ENCODE measurements around the gene DLGAP3. TPM values are rescaled to one million over a fixed set of nuclear protein-coding genes. Genes with fewer than 3 reads are reported as not detected.

The DLGAP3 gene
- total and polyA plus RNA-seq, 11 donors = 0.07 to 0.51 (median 0.10) TPM; not detected in 8

GRCh38 chr1:34904236-34905097 lies 25.0 kb downstream of the DLGAP3 start:
- no peak for TF ChIP-seq CTCF (IDR thresholded peaks at IDR 0.05)
- TF ChIP-seq POLR2A (IDR thresholded peaks at IDR 0.05) = no peak
- Histone ChIP-seq H3K9me3 (no peaks in the 10 kb centered on the region), H3K4me3 (no peak overlapping the region), H3K27me3 (peaks cover 0 to 7% (median 0%) of the 10 kb centered on the region in 9 donors), H3K27ac (no peak overlapping the region), H3K36me3 (no peaks in the 10 kb centered on the region), H3K4me1 (no peaks in the 10 kb centered on the region)
- ATAC-seq (peak in 1 of 4 donors; percentile 31), DNase-seq (no peak)
- intact Hi-C loops (cut with DNase I) = no loop called here
- WGBS, 4 donors = 85 to 89% (median 87%) methylated on average over 25 to 33 of the region's 33 CpGs

- TF ChIP-seq POLR2A (IDR thresholded peaks at IDR 0.05) (no peak), CTCF (IDR thresholded peaks at IDR 0.05) (no peak)
- ATAC-seq = no peak
- Histone ChIP-seq H3K27ac (no peak overlapping the region), H3K4me1 (peaks cover 0 to 8% (median 0%) of the 10 kb centered on the region in 12 donors), H3K4me3 (no peak overlapping the region), H3K36me3 (no peaks in the 10 kb centered on the region), H3K9me3 (no peaks in the 10 kb centered on the region), H3K27me3 (peaks cover 0 to 7% (median 0%) of the 10 kb centered on the region in 9 donors)
- DNase-seq = no peak
- intact Hi-C loops (cut with DNase I) = no loop called here
- WGBS, 4 donors = 59 to 68% (median 65%) methylated on average over 7 of the region's 7 CpGs
Observed at GRCh38 chr1:34901919-34902318, 27.5 kb downstream of the DLGAP3 start.

- DNase-seq = no peak
- H3K27ac ChIP-seq = no peak overlapping the region
- no peaks in the 10 kb centered on the region for H3K9me3 ChIP-seq
- H3K36me3 ChIP-seq = no peaks in the 10 kb centered on the region
- no peak for TF ChIP-seq CTCF (IDR thresholded peaks at IDR 0.05)
- TF ChIP-seq POLR2A (IDR thresholded peaks at IDR 0.05) = no peak
- WGBS, 4 donors = 65 to 69% (median 66%) methylated on average over 13 of the region's 13 CpGs
- intact Hi-C loops (cut with DNase I) = no loop called here
- ATAC-seq = no peak
- H3K4me1 ChIP-seq = peaks cover 0 to 8% (median 0%) of the 10 kb centered on the region in 12 donors
- no peak overlapping the region for H3K4me3 ChIP-seq
- peaks cover 0 to 7% (median 0%) of the 10 kb centered on the region in 9 donors for H3K27me3 ChIP-seq
Observed at GRCh38 chr1:34900775-34901502, 28.5 kb downstream of the DLGAP3 start.

- intact Hi-C loops (cut with DNase I) = no loop called here
- Histone ChIP-seq H3K27me3 (peaks cover 0 to 7% (median 0%) of the 10 kb centered on the region in 9 donors), H3K27ac (no peak overlapping the region), H3K4me3 (no peak overlapping the region), H3K36me3 (no peaks in the 10 kb centered on the region), H3K9me3 (no peaks in the 10 kb centered on the region), H3K4me1 (peaks cover 0 to 8% (median 0%) of the 10 kb centered on the region in 12 donors)
- TF ChIP-seq POLR2A (IDR thresholded peaks at IDR 0.05) (no peak), CTCF (IDR thresholded peaks at IDR 0.05) (no peak)
- ATAC-seq = no peak
- 87 to 89% (median 88%) methylated on average over 14 to 16 of the region's 16 CpGs for WGBS, 4 donors
- no peak for DNase-seq
Observed at GRCh38 chr1:34899906-34900305, 29.5 kb downstream of the DLGAP3 start.

Data from heart left ventricle (tissue), 16 donors.